H54 (cell line): ENCODE data around the gene PYROXD2.

ENCODE experiments used
- DNase-seq: peaks from one replicate; pipeline ENCODE4 v3.0.0; 2011; ENCODE audit warnings: low spot score, mixed read lengths; ENCODE audit not compliant: insufficient read length
- FAIRE-seq: peaks from 3 replicates; lab custom pipeline; 2011; peaks lifted over from hg19 to GRCh38; lab: Jason Lieb, UNC
- POLR2A ChIP-seq: IDR thresholded peaks from 2 replicates; pipeline ENCODE4 v1.6.1; 2011; ENCODE audit warnings: low read depth, mild to moderate bottlenecking, low read length

The PYROXD2 gene

GRCh38 chr10:98340261-98340939 is 74.6 kb downstream of the PYROXD2 start:
- FAIRE-seq (no peak), DNase-seq (no peak)

GRCh38 chr10:98339799-98340198 is 75.2 kb downstream of the PYROXD2 start:
- FAIRE-seq (no peak), DNase-seq (no peak)
- no peak for TF ChIP-seq POLR2A

More at GRCh38 chr10:98340261-98340939, 74.6 kb downstream of the PYROXD2 start:
- no peak for TF ChIP-seq POLR2A

GRCh38 chr10:98338896-98339295 is 76.1 kb downstream of the PYROXD2 start:
- FAIRE-seq (no peak), DNase-seq (no peak)
- no peak for TF ChIP-seq POLR2A

- no peak for DNase-seq
- no peak for FAIRE-seq
- TF ChIP-seq POLR2A, result no peak
Observed at GRCh38 chr10:98338318-98338717, 76.7 kb downstream of the PYROXD2 start.

- DNase-seq, result no peak
- FAIRE-seq, result no peak
- TF ChIP-seq POLR2A, result no peak
Observed at GRCh38 chr10:98337484-98337883, 77.5 kb downstream of the PYROXD2 start.
